ENCODE measurements around the gene RAB3GAP1.
"Not testable (repeated sequence)": the region's sequence is repeated elsewhere in the genome, so short reads cannot be mapped to it uniquely, and the experiment has no call there.

RAB3GAP1 gene

GRCh38 chr2:135055182-135055786 lies 3.2 kb downstream of the RAB3GAP1 start:
- no peak for DNase-seq

- no peak for DNase-seq
Observed at GRCh38 chr2:135056790-135057189, 4.7 kb downstream of the RAB3GAP1 start.

GRCh38 chr2:135059577-135059976 lies 7.5 kb downstream of the RAB3GAP1 start:
- DNase-seq: no peak

GRCh38 chr2:135063210-135063609 lies 11.1 kb downstream of the RAB3GAP1 start:
- no peak for DNase-seq

- no peak for DNase-seq
Observed at GRCh38 chr2:135064149-135064548, 12.1 kb downstream of the RAB3GAP1 start.

GRCh38 chr2:135066710-135067109 lies 14.6 kb downstream of the RAB3GAP1 start:
- no peak for DNase-seq

- no peak for DNase-seq
Observed at GRCh38 chr2:135072125-135072997, 20.3 kb downstream of the RAB3GAP1 start.

GRCh38 chr2:135074216-135074615 lies 22.1 kb downstream of the RAB3GAP1 start:
- no peak for DNase-seq

GRCh38 chr2:135076556-135076955 lies 24.5 kb downstream of the RAB3GAP1 start:
- no peak for DNase-seq

GRCh38 chr2:135078417-135078816 lies 26.3 kb downstream of the RAB3GAP1 start:
- DNase-seq: no peak

GRCh38 chr2:135086222-135086621 lies 34.1 kb downstream of the RAB3GAP1 start:
- DNase-seq: no peak

GRCh38 chr2:135089597-135089996 lies 37.5 kb downstream of the RAB3GAP1 start:
- not testable (repeated sequence) for DNase-seq

GRCh38 chr2:135091681-135092080 lies 39.6 kb downstream of the RAB3GAP1 start:
- no peak for DNase-seq

GRCh38 chr2:135093193-135093592 lies 41.1 kb downstream of the RAB3GAP1 start:
- DNase-seq: no peak

GRCh38 chr2:135093670-135094330 lies 41.7 kb downstream of the RAB3GAP1 start:
- peak; percentile 24 to 85 for DNase-seq

- no peak for DNase-seq
Observed at GRCh38 chr2:135094508-135094907, 42.4 kb downstream of the RAB3GAP1 start.

- no peak for DNase-seq
Observed at GRCh38 chr2:135095591-135095990, 43.5 kb downstream of the RAB3GAP1 start.

- DNase-seq: no peak
Observed at GRCh38 chr2:135096665-135097446, 44.8 kb downstream of the RAB3GAP1 start.

- DNase-seq: no peak
Observed at GRCh38 chr2:135097532-135098231, 45.6 kb downstream of the RAB3GAP1 start.

- DNase-seq: no peak
Observed at GRCh38 chr2:135099802-135100483, 47.9 kb downstream of the RAB3GAP1 start.

GRCh38 chr2:135103843-135104242 lies 51.8 kb downstream of the RAB3GAP1 start:
- DNase-seq: no peak

Measured in NCI-H2081 (cell line).